GM21723 (cell line): Measurements from ENCODE around the gene THEM5.
"Not testable (repeated sequence)": the region's sequence is repeated elsewhere in the genome, so short reads cannot be mapped to it uniquely, and the experiment has no call there.

Source experiments
- ATAC-seq: cut with Tn5 transposase; IDR thresholded peaks from one replicate; pipeline ENCODE4 v1.9.1; 2021; ENCODE audit warnings: mild to moderate bottlenecking, moderate library complexity; ENCODE audit not compliant: unreplicated experiment

Gene THEM5

GRCh38 chr1:151853411-151853943 lies at the start of gene THEM5:
Gene THEM5 (minus strand): TSS chr1:151853712. CDS start chr1:151853565, 147 bp downstream.
- ATAC-seq, result no peak

- ATAC-seq, result no peak
Observed at GRCh38 chr1:151902858-151903257, 49.3 kb upstream of the THEM5 start.

GRCh38 chr1:151900804-151901203 lies 47.3 kb upstream of the THEM5 start:
- not testable (repeated sequence) for ATAC-seq

- ATAC-seq, result no peak
Observed at GRCh38 chr1:151898519-151898991, 45.0 kb upstream of the THEM5 start.

- no peak for ATAC-seq
Observed at GRCh38 chr1:151897991-151898431, 44.5 kb upstream of the THEM5 start.

- no peak for ATAC-seq
Observed at GRCh38 chr1:151893176-151893924, 39.8 kb upstream of the THEM5 start.

- ATAC-seq, result no peak
Observed at GRCh38 chr1:151892190-151892589, 38.7 kb upstream of the THEM5 start.

- ATAC-seq, result no peak
Observed at GRCh38 chr1:151891512-151891911, 38.0 kb upstream of the THEM5 start.

- ATAC-seq, result no peak
Observed at GRCh38 chr1:151888972-151889570, 35.6 kb upstream of the THEM5 start.

- ATAC-seq, result no peak
Observed at GRCh38 chr1:151887028-151887427, 33.5 kb upstream of the THEM5 start.

GRCh38 chr1:151885479-151885878 lies 32.0 kb upstream of the THEM5 start:
- no peak for ATAC-seq

- not testable (repeated sequence) for ATAC-seq
Observed at GRCh38 chr1:151884879-151885278, 31.4 kb upstream of the THEM5 start.

- ATAC-seq, result not testable (repeated sequence)
Observed at GRCh38 chr1:151884445-151884844, 30.9 kb upstream of the THEM5 start.

GRCh38 chr1:151883898-151884297 lies 30.4 kb upstream of the THEM5 start:
- ATAC-seq, result not testable (repeated sequence)

GRCh38 chr1:151882918-151883317 lies 29.4 kb upstream of the THEM5 start:
- not testable (repeated sequence) for ATAC-seq

GRCh38 chr1:151882466-151882865 lies 29.0 kb upstream of the THEM5 start:
- ATAC-seq, result no peak

GRCh38 chr1:151881479-151881878 lies 28.0 kb upstream of the THEM5 start:
- no peak for ATAC-seq

GRCh38 chr1:151875419-151876097 lies 22.0 kb upstream of the THEM5 start:
- ATAC-seq, result no peak

- not testable (repeated sequence) for ATAC-seq
Observed at GRCh38 chr1:151872776-151873175, 19.3 kb upstream of the THEM5 start.

- no peak for ATAC-seq
Observed at GRCh38 chr1:151871284-151872030, 17.9 kb upstream of the THEM5 start.

GRCh38 chr1:151868486-151868885 lies 15.0 kb upstream of the THEM5 start:
- ATAC-seq, result no peak
